RWPE1 (cell line): ENCODE measurements around the gene IFNA13.

Experiments
- CTCF ChIA-PET: fragments of 350-600 bp; sonication (Branson Sonifier 250); formaldehyde crosslinking; extraction: SDS; loops from one replicate; lab custom pipeline; 2021; lab: Yijun Ruan, JAX
- POLR2A ChIA-PET: fragments of 400-600 bp; formaldehyde crosslinking; extraction: SDS; loops from one replicate; lab custom pipeline; 2020; ENCODE audit warnings: antibody characterized with exemption; ENCODE audit not compliant: low non-redundant PET; lab: Yijun Ruan, JAX
- DNase-seq: peaks from one replicate; pipeline ENCODE4 v3.0.0; 2012; ENCODE audit warnings: low spot score
- H3K27ac ChIP-seq: fragments of 450-650 bp; 2 replicates; pipeline ENCODE4 v1.5.1; 2017
- CTCF ChIP-seq: fragments of 450-650 bp; conservative IDR thresholded peaks from 2 replicates; pipeline ENCODE4 v1.5.1; 2017; ENCODE audit warnings: low read depth, mild to moderate bottlenecking

The IFNA13 gene

DNA sequence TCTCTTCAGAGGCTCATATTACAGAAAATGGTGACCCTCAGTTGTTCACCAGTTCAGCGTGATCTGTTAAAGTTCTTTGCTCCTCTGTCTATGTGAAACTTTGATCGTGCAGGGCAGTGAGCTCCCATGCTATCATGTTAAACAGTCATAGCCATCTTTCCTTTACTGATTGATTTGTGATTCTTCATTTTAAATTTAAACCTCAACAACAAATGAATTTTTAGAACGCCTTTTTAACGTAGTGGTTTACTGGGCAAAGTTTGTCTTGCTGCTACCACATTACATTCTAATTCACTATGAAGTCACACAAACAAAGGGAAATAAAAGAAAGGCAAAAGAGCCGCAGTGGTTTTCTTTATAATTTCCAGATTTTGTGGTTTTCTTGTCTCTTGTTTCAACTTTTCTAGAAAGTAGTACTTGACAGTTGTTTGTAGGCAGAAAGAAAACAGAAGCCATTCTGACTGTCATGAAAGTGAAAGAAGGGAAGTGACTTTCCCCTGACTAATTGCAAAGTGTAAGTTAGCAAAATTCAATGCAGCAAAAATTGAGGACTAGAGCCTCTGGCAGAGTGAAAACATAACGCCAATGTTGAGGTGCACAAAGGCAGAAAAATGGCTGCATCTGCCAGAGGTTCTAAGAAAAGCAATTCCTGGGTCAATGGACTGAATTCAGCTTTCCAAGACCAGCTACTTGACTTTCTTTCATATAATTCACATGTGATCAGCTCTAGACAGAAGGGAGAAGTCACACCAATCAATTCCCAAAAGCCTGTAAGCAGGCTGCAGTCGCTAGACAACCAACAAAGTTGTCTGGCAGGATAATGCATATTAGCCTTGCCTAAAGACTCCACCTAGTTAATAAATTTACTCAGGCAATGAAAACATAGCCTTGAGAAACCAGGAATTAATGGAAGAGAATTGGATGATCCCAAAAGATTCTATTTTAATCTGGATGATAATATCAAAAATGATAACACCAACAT is 10.1 kb downstream of the IFNA13 start:
- DNase-seq = no peak
- ChIA-PET CTCF (no interaction called here), POLR2A (no interaction called here)
- no peak for TF ChIP-seq CTCF
- H3K27ac ChIP-seq = no peak overlapping the region

DNA sequence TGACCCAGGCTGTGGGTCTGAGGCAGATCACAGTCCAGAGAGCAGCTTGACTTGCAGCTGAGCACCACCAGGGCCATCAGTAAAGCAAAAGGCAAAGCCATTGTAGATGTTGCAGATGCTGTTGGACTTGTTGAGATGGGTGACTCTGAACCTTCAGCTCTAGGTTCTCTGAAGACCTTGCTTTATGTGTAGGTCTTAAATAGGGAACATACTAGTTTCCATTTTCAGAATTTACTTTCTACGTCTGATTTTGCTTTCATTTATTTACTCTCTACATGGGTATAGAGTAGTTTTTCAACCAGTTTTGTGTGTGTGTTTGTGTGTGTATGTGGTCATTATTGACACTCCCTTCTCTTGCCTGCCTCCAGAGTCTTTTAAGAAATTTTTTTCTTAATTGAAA is 17.1 kb downstream of the IFNA13 start, which contains the start of gene IFNA6:
IFNA6 (minus strand) TSS at position 101 of the 400 bp plus-strand sequence; CDS start at position 101, 0 bp downstream.
- ChIA-PET POLR2A (no interaction called here), CTCF (no interaction called here)
- no peak for DNase-seq
- no peak for TF ChIP-seq CTCF
- no peak within 1 kb of the TSS for H3K27ac ChIP-seq

DNA sequence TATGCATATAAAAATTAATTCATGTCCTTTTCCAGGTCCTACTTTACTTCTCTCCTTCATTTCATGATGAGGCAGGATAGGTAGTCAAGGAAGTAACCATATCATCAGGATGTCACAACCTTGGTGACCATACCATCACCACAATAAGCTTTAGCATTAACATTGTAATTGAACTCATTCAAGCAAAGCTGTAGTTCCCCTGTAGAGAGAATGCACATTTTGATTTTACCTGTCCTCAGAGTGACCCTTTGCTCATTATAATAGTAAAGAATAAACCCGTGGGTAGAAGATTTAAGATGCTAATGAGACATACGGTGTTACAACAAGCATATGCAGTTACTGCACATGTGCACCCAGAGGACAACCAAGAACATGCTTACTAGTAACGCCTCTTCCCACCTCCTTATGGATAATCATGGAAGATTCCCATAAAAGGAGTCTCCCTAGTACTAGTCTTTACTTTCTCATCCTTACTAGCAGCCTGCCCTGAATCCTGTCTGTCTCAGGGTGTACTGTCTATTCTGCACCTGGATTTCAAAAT is 19.4 kb downstream of the IFNA13 start:
- TF ChIP-seq CTCF = no peak
- CTCF ChIA-PET = no interaction called here
- DNase-seq = no peak
- H3K27ac ChIP-seq = no peak overlapping the region
- POLR2A ChIA-PET = no interaction called here

GRCh38 chr9:21340735-21341134 is 27.1 kb downstream of the IFNA13 start:
- no peak for TF ChIP-seq CTCF
- no peak for DNase-seq
- ChIA-PET POLR2A (no interaction called here), CTCF (no interaction called here)
- H3K27ac ChIP-seq = no peak overlapping the region

GRCh38 chr9:21336457-21336856 is 31.4 kb downstream of the IFNA13 start:
- no peak overlapping the region for H3K27ac ChIP-seq
- no peak for DNase-seq
- TF ChIP-seq CTCF = no peak
- CTCF ChIA-PET = no interaction called here
- POLR2A ChIA-PET = no interaction called here
